Psoas muscle (tissue), 8 donors: ENCODE measurements around the gene SPARC. TPM values are rescaled to one million over a fixed set of nuclear protein-coding genes. Genes with fewer than 3 reads are reported as not detected.

Source experiments
- ATAC-seq, 4 donors: fragments of 200-7000 bp; cut with Tn5 transposase; one replicate each; pipeline ENCODE4 v1.9.1; 2020; ENCODE audit warnings: moderate library complexity in 3 of 4, mild to moderate bottlenecking in 2 of 4
- DNase-seq, 2 donors: peaks; one replicate each; pipeline ENCODE4 v3.0.0-alpha.2; 2020
- H3K27ac ChIP-seq: fragments of 200-600 bp; one replicate; pipeline ENCODE4 v1.8.0; 2022
- H3K27me3 ChIP-seq, 3 donors: fragments of 200-600 bp in 1 of 3; one replicate each; pipeline versions ENCODE4 v1.6.1 to v1.8.0; 2013 to 2022; ENCODE audit warnings: low read length in 2 of 3, mild to moderate bottlenecking in 2 of 3, moderate library complexity in 1 of 3; ENCODE audit not compliant: insufficient read depth in 3 of 3
- H3K36me3 ChIP-seq, 2 donors: fragments of 200-600 bp in 1 of 2; one replicate each; pipeline versions ENCODE4 v1.6.1 to v1.8.0; 2013 to 2022; ENCODE audit warnings: low read depth in 1 of 2, mild to moderate bottlenecking in 1 of 2, moderate library complexity in 1 of 2; ENCODE audit not compliant: insufficient read depth in 1 of 2
- H3K4me1 ChIP-seq: fragments of 200-600 bp; one replicate; pipeline ENCODE4 v1.8.0; 2022
- H3K4me3 ChIP-seq: fragments of 200-600 bp; one replicate; pipeline ENCODE4 v1.8.0; 2022; ENCODE audit warnings: mild to moderate bottlenecking
- H3K9me3 ChIP-seq: fragments of 200-600 bp; one replicate; pipeline ENCODE4 v1.8.0; 2022
- WGBS, 3 donors: extraction: QIAGEN DNeasy Blood & Tissue Kit; methylation state at CpG; one replicate each; pipeline versions ENCODE4 v1.1.6 to v1.1.7; 2013; 5-methylcytosine and 5-hydroxymethylcytosine counted together
- intact Hi-C, 2 donors: fragments of 100-400 bp; cut with DNase I; formaldehyde crosslinking; loops; one replicate each; pipeline versions ENCODE4 v1.11.0 to v1.14.2; 2022
- polyA plus RNA-seq, 3 donors: library from polyadenylated mRNA; stranded (reverse); fragments of 200-250 nt; gene quantifications; one replicate each; pipeline ENCODE4 v1.2.3, GENCODE V29; 2013
- total RNA-seq, 4 donors: library from RNA; stranded (reverse); fragmentation: NEBNext Ultra II Directional in 2 of 4; extraction: Animal tissue kit (Norgen Biotek cat#: 25700) in 2 of 4; gene quantifications; one replicate each; pipeline versions ENCODE4 v1.2.1 to v1.2.4, GENCODE V29; 2021 to 2023
- TF ChIP-seq, protein P1 (sequence below): fragments of 200-600 bp; IDR thresholded peaks from one replicate; pipeline ENCODE4 v1.8.0; 2022; ENCODE audit warnings: antibody characterized with exemption
- donor health status: healthy with polysubstance abuse.
- donor health status: DM: no; HTN: no; CAD: no; lungs with moderate emphysema.
- donor health status: Bipolar disorder and iron deficiency.
- donor health status: healthy.
- donor health status: DM: yes; HTN: yes; CAD: no.
- donor health status: DM: no; HTN: no; CAD: no.
- donor health status: DM: no; HTN: no; CAD: no.
- donor health status: DM: yes; HTN: yes; CAD: no.

The SPARC gene
- total and polyA plus RNA-seq, 7 donors, result 111 to 687 (median 297) TPM

DNA sequence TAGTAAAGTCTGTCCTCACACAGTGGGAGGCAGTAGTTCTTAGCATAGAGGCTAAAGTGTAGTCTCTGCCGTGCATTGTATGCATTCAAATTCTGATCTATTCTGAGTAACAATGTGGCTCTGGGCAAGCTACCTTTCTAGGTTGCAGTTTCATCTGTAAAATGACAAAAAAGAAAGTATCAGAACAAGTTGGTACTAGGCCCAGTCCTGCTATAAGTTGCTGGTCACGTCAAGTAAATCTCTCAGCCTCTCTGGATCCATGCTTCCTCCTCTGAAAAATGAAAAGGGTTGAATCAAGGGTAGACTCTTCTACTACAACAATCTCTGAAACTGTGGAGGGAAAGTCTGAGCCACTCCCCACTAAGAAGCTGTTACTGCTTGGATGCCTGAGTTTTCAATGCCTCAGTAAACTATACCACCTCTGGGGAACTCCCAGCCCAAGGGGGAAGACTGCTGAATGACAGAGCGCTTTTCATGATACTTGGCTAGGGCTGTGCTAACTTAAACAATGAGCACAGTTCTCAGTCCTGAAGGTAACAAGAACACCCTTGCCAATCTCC is 34.5 kb upstream of the SPARC start:
- H3K36me3 ChIP-seq, result no peaks in the 10 kb centered on the region
- no peak overlapping the region for H3K4me3 ChIP-seq
- ATAC-seq (no peak), DNase-seq (no peak)
- peaks cover 12% of the 10 kb centered on the region for H3K4me1 ChIP-seq
- TF ChIP-seq, protein P1, sequence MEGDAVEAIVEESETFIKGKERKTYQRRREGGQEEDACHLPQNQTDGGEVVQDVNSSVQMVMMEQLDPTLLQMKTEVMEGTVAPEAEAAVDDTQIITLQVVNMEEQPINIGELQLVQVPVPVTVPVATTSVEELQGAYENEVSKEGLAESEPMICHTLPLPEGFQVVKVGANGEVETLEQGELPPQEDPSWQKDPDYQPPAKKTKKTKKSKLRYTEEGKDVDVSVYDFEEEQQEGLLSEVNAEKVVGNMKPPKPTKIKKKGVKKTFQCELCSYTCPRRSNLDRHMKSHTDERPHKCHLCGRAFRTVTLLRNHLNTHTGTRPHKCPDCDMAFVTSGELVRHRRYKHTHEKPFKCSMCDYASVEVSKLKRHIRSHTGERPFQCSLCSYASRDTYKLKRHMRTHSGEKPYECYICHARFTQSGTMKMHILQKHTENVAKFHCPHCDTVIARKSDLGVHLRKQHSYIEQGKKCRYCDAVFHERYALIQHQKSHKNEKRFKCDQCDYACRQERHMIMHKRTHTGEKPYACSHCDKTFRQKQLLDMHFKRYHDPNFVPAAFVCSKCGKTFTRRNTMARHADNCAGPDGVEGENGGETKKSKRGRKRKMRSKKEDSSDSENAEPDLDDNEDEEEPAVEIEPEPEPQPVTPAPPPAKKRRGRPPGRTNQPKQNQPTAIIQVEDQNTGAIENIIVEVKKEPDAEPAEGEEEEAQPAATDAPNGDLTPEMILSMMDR, result no peak
- no peaks in the 10 kb centered on the region for H3K27me3 ChIP-seq
- H3K9me3 ChIP-seq, result no peaks in the 10 kb centered on the region
- H3K27ac ChIP-seq, result no peak overlapping the region
- intact Hi-C loops, result loop anchor here in 1 of 2 donors (5.0 kb wide), 1 partner anchor 64 kb away; no protein-coding TSS in a partner anchor
- WGBS, 3 donors, result 86 to 94% (median 93%) methylated on average over 3 of the region's 3 CpGs

DNA sequence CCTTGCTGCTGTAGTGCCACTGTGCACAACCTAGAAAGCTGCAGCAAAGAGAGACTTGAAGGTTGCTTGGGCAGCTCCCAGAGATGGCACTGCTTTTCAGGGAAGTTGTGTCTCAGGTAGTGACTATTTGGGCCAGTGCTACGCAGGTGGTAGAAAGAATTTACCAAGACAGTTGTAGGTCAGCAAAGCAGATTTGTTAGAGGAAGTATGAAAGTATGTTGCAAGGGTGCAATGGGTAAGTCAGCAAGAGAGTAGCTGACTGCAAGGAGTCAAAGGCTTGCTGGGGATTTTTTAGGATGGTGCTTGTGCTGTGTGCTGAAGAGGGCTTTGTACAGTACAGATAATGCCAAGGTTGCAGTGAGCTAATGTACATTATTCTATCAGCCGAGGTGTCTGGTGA is 33.5 kb upstream of the SPARC start:
- DNase-seq (no peak), ATAC-seq (no peak)
- no peak overlapping the region for H3K27ac ChIP-seq
- intact Hi-C loops, result loop anchor here in 1 of 2 donors (5.0 kb wide), 1 partner anchor 63 kb away; no protein-coding TSS in a partner anchor
- no peak overlapping the region for H3K4me3 ChIP-seq
- no peaks in the 10 kb centered on the region for H3K36me3 ChIP-seq
- H3K27me3 ChIP-seq, result no peaks in the 10 kb centered on the region
- TF ChIP-seq, protein P1, result no peak
- H3K4me1 ChIP-seq, result peaks cover 12% of the 10 kb centered on the region
- no peaks in the 10 kb centered on the region for H3K9me3 ChIP-seq
- WGBS, 3 donors, result 92 to 95% (median 94%) methylated on average over 2 of the region's 2 CpGs

DNA sequence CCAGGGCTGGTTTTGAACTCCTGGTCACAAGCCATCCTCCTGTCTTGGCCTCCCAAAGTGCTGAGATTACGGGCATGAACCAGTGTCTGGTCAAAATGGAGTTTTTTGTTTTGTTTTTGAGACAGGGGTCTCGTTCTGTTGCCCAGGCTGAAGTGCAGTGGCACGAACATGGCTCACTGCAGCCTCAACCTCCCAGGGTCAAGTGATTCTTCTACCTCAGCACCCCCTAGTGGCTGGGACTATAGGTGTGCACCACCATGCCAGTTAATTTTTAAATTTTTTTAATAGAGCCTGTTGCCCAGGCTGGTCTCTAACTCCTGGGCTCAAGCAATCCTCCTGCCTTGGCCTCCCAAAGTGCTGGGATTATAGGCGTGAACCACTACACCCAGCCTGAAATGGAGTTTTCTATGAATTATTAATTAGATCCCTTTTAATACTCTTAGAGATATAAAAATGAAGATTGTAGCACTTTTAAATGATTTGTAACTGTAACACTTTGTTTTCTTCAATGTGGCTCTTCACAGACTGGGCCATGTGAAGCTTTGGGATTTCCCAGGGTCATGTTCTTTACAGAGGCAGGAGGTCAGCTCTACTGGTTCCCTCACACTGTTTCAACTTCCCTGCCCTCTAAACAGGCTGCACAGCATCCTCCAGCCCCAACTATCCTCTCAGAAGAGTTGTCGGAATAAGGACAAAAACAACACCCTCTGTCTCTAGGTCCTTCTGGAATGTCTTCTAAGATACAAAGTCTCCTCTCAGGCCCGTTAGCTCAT is 32.7 kb upstream of the SPARC start:
- no peaks in the 10 kb centered on the region for H3K27me3 ChIP-seq
- ATAC-seq, result peak; percentile 81 to 90 (median 84)
- H3K4me3 ChIP-seq, result no peak overlapping the region
- H3K36me3 ChIP-seq, result no peaks in the 10 kb centered on the region
- peak in 1 of 2 donors; percentile 61 for DNase-seq
- H3K9me3 ChIP-seq, result no peaks in the 10 kb centered on the region
- no peak overlapping the region for H3K27ac ChIP-seq
- H3K4me1 ChIP-seq, result peaks cover 12% of the 10 kb centered on the region
- intact Hi-C loops, result loop anchor here in 1 of 2 donors (1.0 kb wide), 1 partner anchor 60 kb away; no protein-coding TSS in a partner anchor
- WGBS, 3 donors, result 79 to 85% (median 81%) methylated on average over 6 of the region's 6 CpGs
- TF ChIP-seq, protein P1, result peak; percentile 73

DNA sequence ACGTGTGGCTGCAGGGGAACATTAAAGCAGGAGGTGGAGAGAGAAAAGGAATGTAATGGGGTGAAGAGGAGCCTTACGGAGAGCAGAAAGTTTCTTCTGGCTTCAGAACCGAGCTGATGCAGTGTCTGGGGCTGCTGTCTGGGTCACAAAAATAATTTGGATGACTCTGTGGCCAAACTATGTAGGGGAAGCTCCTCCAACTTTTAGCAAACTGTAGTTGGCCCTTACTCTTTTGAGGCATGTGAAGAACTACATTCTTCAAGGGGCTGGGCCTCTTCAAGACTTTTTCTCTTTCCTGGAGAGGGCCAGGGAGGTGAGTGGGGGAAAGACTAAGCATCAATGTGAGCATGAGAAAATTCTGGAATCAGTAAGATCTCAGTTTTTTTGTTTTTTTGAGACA is 31.9 kb upstream of the SPARC start:
- ATAC-seq, result peak; percentile 41 to 64 (median 50)
- no peak for DNase-seq
- WGBS, 3 donors, result 43 to 71% (median 47%) methylated on average over 3 of the region's 3 CpGs
- Histone ChIP-seq H3K4me1 (peaks cover 12% of the 10 kb centered on the region), H3K9me3 (no peaks in the 10 kb centered on the region), H3K36me3 (no peaks in the 10 kb centered on the region), H3K27me3 (no peaks in the 10 kb centered on the region), H3K27ac (peak overlapping the region; percentile 53), H3K4me3 (no peak overlapping the region)
- intact Hi-C loops, result loop anchor here in 1 of 2 donors (1.0 kb wide), 1 partner anchor 59 kb away; no protein-coding TSS in a partner anchor
- TF ChIP-seq, protein P1, result no peak
